ENCODE data around the gene ANO9.
"Not testable (repeated sequence)": the region's sequence is repeated elsewhere in the genome, so short reads cannot be mapped to it uniquely, and the experiment has no call there.

Gene ANO9

DNA sequence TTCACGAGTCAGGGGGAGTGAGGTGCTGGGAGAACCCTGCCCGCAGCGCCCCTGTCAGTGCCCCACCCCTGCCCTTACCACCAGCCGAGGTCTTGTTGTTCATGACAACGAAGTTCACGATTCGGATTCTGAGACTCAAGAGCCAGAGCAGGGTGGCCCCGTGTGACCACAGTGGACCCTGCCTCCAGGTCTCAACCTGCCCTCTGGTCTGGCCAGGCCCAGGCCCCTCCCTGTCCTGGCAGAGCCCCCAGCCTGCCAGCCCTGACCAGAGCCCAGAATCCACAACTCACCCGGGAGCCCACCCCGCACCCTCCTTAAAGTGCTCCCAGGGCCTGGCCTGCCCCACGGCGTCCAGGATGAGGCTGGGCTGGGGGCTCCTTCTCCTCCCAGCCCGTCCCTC is 9.9 kb downstream of the ANO9 start:
- H3K4me3 ChIP-seq (ENCODE audit: low read depth, low read length): no peak overlapping the region
- TF ChIP-seq, protein P1, sequence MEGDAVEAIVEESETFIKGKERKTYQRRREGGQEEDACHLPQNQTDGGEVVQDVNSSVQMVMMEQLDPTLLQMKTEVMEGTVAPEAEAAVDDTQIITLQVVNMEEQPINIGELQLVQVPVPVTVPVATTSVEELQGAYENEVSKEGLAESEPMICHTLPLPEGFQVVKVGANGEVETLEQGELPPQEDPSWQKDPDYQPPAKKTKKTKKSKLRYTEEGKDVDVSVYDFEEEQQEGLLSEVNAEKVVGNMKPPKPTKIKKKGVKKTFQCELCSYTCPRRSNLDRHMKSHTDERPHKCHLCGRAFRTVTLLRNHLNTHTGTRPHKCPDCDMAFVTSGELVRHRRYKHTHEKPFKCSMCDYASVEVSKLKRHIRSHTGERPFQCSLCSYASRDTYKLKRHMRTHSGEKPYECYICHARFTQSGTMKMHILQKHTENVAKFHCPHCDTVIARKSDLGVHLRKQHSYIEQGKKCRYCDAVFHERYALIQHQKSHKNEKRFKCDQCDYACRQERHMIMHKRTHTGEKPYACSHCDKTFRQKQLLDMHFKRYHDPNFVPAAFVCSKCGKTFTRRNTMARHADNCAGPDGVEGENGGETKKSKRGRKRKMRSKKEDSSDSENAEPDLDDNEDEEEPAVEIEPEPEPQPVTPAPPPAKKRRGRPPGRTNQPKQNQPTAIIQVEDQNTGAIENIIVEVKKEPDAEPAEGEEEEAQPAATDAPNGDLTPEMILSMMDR (IDR thresholded peaks at IDR 0.05; ENCODE audit: borderline replicate concordance, insufficient read depth, low read depth, low read length): no peak

DNA sequence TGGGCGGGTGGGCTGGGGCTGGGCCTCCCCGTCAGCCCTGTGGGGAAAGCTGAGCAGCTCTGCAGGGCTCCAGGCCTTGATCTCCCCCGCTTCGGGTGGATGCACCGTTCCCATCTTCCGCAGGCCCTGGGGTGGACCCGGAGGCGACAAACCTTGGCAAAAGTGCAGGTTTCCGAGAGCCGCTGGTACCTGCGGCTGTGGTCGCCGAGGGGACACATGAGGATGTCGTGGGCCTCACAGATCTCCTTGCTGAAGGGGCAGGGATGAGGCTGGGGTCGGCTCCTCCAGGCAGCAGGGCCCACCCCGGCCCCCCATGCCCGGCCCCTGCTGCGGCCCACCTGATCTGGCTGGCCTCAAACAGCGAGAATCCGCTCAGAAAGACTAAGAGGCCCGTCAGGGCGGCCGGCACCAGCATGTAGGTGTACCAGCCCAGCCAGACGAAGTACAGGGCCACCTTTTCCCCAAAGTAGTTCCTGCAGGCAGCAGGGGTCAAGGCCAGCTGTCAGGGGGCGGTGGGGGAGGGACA is 11.8 kb downstream of the ANO9 start:
- TF ChIP-seq, protein P1 (IDR thresholded peaks at IDR 0.05; ENCODE audit: borderline replicate concordance, insufficient read depth, low read depth, low read length): no peak
- no peak overlapping the region for H3K4me3 ChIP-seq (ENCODE audit: low read depth, low read length)

DNA sequence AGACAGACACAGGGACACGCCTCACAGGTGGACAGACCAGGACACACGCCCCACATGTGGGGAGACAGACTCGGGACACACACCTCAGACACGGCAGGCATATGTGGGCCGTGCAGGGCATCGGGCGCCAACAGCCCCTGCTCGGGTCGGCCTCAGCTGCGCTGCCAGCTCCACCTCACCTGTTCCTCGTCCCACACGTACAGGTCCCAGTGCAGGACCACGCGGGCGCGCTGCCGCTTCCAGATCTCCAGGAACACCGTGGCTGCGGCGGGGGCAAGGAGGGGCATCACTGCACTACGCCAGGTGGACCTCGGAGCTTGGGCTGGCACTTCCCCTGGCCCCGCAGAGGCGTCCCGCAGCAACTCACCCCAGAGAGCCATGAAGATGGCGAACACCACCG is 12.4 kb downstream of the ANO9 start:
- TF ChIP-seq, protein P1 (IDR thresholded peaks at IDR 0.05; ENCODE audit: borderline replicate concordance, insufficient read depth, low read depth, low read length): no peak
- no peak overlapping the region for H3K4me3 ChIP-seq (ENCODE audit: low read depth, low read length)

DNA sequence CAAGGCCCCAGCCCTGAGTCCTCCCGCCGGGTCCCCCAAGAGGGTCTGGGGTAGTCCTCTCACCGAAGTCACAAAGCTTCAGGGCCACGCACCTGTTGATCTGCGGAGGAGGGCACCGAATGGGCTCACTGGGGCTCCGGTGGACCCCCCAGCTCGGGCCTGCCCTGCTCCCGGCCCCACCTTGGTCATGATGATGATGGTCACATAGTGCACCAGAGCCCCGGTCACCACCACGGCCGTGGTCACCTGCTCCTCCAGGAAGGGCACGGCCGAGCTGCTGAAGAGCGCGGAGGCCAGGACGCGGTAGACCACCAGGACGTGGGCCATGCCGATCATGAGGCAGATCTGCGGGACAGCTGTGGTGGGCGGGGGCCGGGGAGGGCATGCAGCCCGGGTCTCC is 13.5 kb downstream of the ANO9 start:
- TF ChIP-seq, protein P1 (IDR thresholded peaks at IDR 0.05; ENCODE audit: borderline replicate concordance, insufficient read depth, low read depth, low read length): no peak
- no peak overlapping the region for H3K4me3 ChIP-seq (ENCODE audit: low read depth, low read length)

DNA sequence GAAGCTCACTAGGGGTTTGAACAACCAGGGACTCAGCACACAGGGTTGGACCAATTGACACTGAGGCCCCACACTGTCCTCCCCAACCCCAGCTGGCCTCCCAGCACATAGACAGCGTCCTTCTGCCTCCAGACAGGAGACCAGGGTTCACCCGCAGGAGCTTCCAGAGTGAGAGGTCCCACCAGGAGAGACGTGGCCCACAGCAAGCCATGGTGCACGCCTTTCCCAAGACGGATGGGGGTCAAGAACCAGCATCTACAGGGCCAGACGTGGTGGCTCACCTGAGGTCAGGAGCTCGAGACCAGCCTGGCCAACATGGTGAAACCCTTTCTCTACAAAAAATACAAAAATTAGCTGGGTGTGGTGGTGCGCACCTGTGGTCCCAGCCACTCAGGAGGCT is 15.0 kb downstream of the ANO9 start:
- TF ChIP-seq, protein P1 (IDR thresholded peaks at IDR 0.05; ENCODE audit: borderline replicate concordance, insufficient read depth, low read depth, low read length): no peak
- H3K4me3 ChIP-seq (ENCODE audit: low read depth, low read length): no peak overlapping the region

DNA sequence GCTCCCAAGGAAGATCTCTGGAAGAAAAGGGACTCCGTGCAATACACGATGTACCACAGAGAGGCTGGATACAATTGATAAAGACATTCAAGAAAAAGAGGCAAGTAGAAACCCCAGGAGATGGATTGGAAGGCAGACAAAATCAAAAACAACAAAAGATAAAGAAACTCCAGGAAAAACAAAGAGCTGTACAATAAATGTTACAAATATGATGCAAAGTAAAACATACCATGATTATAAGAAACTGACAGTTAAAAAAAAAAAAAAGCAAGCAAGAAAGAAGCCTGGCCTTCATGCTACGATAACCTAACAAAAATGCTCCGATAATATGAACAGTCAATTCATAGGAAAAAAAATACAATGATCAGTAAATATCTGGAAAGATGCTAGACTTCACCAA is 16.5 kb downstream of the ANO9 start:
- TF ChIP-seq, protein P1 (IDR thresholded peaks at IDR 0.05; ENCODE audit: borderline replicate concordance, insufficient read depth, low read depth, low read length): no peak
- no peak overlapping the region for H3K4me3 ChIP-seq (ENCODE audit: low read depth, low read length)

DNA sequence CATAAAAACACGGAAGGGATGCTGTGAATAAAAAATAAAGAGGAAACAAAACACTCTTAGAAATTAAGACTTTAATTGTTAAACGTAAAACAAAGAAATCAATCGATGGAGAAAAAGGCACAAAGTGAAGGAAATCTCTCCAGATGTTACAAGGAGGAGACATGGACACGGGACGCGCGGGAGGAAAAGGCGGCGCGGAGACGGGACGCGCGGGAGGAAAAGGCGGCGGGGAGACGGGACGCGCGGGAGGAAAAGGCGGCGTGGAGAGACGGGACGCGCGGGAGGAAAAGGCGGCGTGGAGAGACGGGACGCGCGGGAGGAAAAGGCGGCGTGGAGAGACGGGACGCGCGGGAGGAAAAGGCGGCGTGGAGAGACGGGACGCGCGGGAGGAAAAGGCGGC is 17.0 kb downstream of the ANO9 start:
- not testable (repeated sequence) for H3K4me3 ChIP-seq (ENCODE audit: low read depth, low read length)

DNA sequence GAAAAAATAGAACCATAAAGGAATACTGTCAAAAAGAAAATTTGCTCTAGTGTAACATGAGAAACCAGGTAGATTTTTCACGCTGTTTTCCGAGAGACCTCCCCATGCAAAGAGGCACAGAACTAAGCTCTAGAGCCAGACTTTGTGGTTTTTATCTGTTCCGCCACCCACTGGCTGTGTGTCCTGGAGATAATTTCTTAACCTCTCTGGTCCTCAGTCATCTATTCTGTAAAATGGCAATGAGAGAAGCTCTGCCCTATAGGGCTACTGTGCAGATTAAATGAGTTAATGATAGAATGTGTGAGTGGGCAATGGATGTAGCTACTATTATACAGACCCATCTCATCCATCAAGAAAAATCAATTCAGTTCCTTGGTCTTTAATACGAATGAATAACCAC is 17.6 kb downstream of the ANO9 start:
- TF ChIP-seq, protein P1 (IDR thresholded peaks at IDR 0.05; ENCODE audit: borderline replicate concordance, insufficient read depth, low read depth, low read length): no peak
- H3K4me3 ChIP-seq (ENCODE audit: low read depth, low read length): no peak overlapping the region

Measured in GM12875 (cell line).